ENCODE measurements around the gene NCKAP5. TPM values are rescaled to one million over a fixed set of nuclear protein-coding genes. Genes with fewer than 3 reads are reported as not detected.

Gene NCKAP5
- total RNA-seq, 4 donors from 2014 or later, result 0.37 to 1.3 (median 0.83) TPM

DNA sequence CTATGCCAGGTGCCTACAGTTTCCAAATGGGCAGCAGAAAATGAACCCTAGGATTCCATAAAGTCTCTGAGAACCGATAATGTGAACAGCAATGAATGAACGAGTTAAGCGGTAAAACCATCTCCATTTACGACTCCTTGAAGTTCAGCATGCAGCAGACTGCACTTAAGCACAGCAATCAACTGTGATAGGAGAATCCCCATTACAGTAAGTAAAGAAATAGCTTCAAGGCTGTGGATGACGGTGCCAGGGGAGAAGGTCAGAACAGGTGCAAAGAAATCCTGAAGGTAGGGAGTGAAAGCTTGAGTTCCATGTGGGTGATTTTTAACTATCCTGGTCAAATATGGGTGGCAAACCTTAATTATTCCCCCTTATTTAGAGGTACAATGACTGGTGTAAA lies 444.4 kb downstream of the NCKAP5 start:
- DNase-seq (ENCODE audit: low spot score) (no peak), ATAC-seq (ENCODE audit: low FRiP score) (no peak)
- TF ChIP-seq, protein P1, sequence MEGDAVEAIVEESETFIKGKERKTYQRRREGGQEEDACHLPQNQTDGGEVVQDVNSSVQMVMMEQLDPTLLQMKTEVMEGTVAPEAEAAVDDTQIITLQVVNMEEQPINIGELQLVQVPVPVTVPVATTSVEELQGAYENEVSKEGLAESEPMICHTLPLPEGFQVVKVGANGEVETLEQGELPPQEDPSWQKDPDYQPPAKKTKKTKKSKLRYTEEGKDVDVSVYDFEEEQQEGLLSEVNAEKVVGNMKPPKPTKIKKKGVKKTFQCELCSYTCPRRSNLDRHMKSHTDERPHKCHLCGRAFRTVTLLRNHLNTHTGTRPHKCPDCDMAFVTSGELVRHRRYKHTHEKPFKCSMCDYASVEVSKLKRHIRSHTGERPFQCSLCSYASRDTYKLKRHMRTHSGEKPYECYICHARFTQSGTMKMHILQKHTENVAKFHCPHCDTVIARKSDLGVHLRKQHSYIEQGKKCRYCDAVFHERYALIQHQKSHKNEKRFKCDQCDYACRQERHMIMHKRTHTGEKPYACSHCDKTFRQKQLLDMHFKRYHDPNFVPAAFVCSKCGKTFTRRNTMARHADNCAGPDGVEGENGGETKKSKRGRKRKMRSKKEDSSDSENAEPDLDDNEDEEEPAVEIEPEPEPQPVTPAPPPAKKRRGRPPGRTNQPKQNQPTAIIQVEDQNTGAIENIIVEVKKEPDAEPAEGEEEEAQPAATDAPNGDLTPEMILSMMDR (IDR thresholded peaks at IDR 0.05), result no peak

DNA sequence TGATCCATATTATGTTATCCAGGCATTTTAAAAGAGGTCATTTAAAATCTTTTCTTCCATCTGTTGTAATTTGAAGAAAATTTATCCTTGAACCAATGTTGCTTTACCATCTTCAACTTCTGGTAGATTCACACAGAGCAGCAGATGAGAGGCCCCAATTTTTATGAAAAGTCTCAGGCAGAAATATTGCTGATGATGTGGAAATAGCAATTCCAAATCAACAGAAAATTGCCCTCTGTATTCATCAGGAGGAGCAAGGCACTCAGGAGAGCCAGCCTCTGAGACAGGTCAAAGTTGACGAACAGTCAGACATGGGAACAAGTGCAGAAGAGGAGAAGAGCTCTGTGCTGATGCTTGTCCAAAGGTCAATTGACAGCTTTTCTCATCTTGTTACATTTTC lies 444.9 kb downstream of the NCKAP5 start:
- no peak for ATAC-seq (ENCODE audit: low FRiP score)
- no peak for DNase-seq (ENCODE audit: low spot score)
- TF ChIP-seq, protein P1 (IDR thresholded peaks at IDR 0.05), result no peak

DNA sequence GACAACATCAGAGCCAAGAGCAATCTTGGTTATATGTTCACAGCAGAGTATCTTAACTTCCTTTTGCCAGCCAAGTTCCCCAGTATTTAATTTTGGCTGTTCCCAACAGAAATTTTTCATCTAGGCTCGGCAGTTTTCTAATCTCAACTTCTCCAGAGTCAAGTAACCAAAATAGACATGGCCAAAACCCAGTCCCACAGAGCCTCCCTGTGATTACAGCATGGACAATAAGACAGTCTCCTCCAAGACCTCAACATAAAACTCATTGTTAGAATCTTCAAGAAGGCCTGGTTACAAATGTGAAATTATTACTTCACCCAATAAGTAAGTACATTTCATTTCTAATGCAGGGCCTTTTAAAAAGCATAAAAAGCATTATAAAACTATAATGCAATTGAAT lies 445.7 kb downstream of the NCKAP5 start:
- DNase-seq (ENCODE audit: low spot score) (no peak), ATAC-seq (ENCODE audit: low FRiP score) (no peak)
- TF ChIP-seq, protein P1 (IDR thresholded peaks at IDR 0.05), result no peak

DNA sequence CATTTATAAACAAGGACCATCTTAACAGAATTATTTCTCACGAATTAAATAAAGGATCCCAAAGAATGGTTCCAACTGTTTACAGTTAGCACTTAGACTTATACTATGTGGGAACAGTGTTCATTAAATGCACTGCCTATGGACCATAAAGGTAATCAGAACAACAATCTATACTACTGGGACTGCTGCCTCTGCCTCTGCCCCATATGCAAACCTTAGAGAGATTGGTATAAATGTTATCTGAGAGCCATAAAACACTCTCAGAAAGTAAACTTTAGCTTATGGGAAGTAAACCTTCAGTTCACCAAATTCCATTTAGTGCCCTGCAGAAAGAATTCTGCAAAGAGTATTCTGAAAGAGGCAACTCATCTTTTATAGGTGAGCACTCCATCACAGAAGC lies 448.0 kb downstream of the NCKAP5 start:
- no peak for DNase-seq (ENCODE audit: low spot score)

DNA sequence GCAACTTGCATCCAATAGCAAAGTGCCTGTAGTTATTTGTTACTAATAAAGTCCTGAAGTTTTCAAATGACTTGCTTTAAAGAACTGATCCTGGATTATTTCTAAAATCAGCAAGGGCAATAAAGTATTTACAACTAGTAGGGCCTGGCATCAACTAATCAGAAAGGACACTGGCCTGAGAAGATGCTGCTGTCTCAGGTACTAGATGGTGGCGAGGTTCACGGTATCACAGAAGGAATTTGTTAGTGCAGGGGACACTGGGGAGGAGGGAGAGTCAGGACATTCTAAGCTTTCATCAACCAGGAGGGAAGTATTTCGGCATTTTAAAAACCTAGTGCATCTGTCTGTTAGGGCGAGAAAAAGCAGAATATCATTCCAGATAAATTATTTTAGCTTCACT lies 458.1 kb downstream of the NCKAP5 start:
- TF ChIP-seq, protein P1 (IDR thresholded peaks at IDR 0.05), result no peak
- ATAC-seq (ENCODE audit: low FRiP score), result no peak
- DNase-seq (ENCODE audit: low spot score), result no peak

More for the DNA sequence above, 448.0 kb downstream of the NCKAP5 start:
- ATAC-seq (ENCODE audit: low FRiP score), result no peak
- TF ChIP-seq, protein P1 (IDR thresholded peaks at IDR 0.05), result no peak

DNA sequence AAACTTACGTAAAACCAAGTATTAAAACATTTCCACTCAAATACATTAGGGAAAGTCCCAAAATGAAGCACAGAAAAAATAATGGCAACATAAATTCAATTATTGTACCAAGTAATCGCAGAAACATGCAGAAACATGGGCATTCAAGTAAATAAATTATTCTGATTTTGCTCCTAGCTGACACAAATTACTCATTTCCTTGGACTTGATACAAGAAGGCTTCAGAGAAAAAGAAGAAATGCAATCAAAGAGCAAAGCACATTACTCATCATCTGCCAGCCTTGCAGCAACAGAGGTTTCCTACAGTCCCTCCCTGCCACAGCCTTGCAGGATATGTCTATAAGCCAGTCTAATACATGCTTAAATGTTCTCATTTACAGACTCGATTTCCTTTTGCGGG lies 458.5 kb downstream of the NCKAP5 start:
- ATAC-seq (ENCODE audit: low FRiP score) (peak; percentile 51), DNase-seq (ENCODE audit: low spot score) (no peak)
- TF ChIP-seq, protein P1 (IDR thresholded peaks at IDR 0.05), result no peak

DNA sequence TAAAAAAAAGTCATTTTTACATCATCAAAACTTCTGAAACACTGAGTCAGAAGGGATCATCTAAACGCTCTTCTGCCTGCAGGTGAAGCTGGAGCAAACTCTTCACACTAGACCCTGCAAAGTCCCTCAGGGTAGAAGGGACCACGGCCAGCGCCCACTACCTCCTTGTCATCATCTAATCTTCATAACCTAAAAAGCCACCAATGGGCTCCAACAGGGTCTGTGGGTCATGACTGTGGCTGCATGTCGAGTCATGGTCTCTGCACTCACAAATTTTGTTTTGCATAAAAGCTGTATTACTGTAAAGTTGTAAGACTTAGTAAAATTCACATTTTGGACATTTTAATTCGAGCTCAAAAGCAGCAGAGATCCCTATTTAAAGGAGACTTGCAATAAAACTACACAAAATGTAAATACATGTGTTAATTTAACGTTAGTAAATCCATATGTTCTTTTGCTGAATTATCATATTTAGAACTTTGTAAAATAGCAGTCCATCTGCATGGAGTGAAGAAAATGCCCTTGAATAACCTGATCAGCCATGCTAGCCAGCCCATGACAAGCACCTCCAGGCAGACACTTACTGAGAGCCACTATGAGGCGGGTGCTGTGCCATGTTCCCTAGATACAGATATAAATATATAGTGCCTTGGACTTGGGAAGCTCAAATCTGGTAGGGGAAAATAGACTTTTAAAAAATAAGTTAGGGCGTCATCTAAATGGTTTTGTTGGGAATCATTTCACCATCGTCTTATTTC lies 461.0 kb downstream of the NCKAP5 start:
- DNase-seq (ENCODE audit: low spot score) (no peak), ATAC-seq (ENCODE audit: low FRiP score) (no peak)
- TF ChIP-seq, protein P1 (IDR thresholded peaks at IDR 0.05), result no peak
